B cell (primary cell): ENCODE measurements around the gene ZNF345. TPM values are rescaled to one million over a fixed set of nuclear protein-coding genes. Genes with fewer than 3 reads are reported as not detected.
A peak's percentile ranks its signal among the peaks of the same experiment; 100 is the strongest.

Experiments used
- ATAC-seq: fragments of 200-7000 bp; cut with Tn5 transposase; one replicate; pipeline ENCODE4 v1.10.0; 2021; ENCODE audit warnings: low read depth, mild to moderate bottlenecking, moderate number of reproducible peaks, moderate library complexity
- CTCF ChIA-PET: fragments of 350-600 bp; sonication (Branson Sonifier 250); formaldehyde crosslinking; loops from one replicate; lab custom pipeline; 2021; ENCODE audit warnings: antibody characterized with exemption, inconsistent platforms; lab: Charles Lee
- POLR2A ChIA-PET: fragments of 350-600 bp; sonication (Branson Sonifier 250); formaldehyde crosslinking; loops from one replicate; lab custom pipeline; 2021; ENCODE audit warnings: antibody characterized with exemption; lab: Charles Lee
- DNase-seq: peaks from one replicate; pipeline ENCODE4 v3.0.0; 2013
- H2AFZ ChIP-seq: 2 replicates; pipeline ENCODE4 v1.6.1; 2012; ENCODE audit warnings: mild to moderate bottlenecking, low read depth, low read length; ENCODE audit not compliant: insufficient read depth, poor library complexity, severe bottlenecking
- H3K27ac ChIP-seq, 2 donors: 1 replicate in 1 of 2; 2 replicates in 1 of 2; pipeline ENCODE4 v1.5.1; 2012 to 2013; ENCODE audit warnings: low read length in 2 of 2, mild to moderate bottlenecking in 2 of 2, moderate library complexity in 1 of 2
- H3K27me3 ChIP-seq, 4 experiments: fragments of 200-600 bp in 1 of 4; sonication (generic) in 1 of 4; replicated peaks in 1 of 4; 1 replicate in 2 of 4; 2 replicates in 2 of 4; pipeline versions ENCODE4 v1.6.1 to v1.7.0; 2013 to 2016; ENCODE audit warnings: low read length in 3 of 4, mild to moderate bottlenecking in 2 of 4, mixed read lengths in 1 of 4, moderate library complexity in 1 of 4; ENCODE audit not compliant: insufficient read depth in 4 of 4, control insufficient read depth in 3 of 4; ENCODE audit errors: control extremely low read depth in 1 of 4
- H3K36me3 ChIP-seq, 2 experiments: replicated peaks in 1 of 2; 1 replicate in 1 of 2; 2 replicates in 1 of 2; pipeline versions ENCODE4 v1.6.1 to v1.7.1; 2013; ENCODE audit warnings: low read length in 1 of 2; ENCODE audit not compliant: insufficient read depth in 2 of 2, control insufficient read depth in 1 of 2; ENCODE audit errors: control extremely low read depth in 1 of 2, extremely low read depth in 1 of 2
- H3K4me1 ChIP-seq, 2 donors: fragments of 200-600 bp in 1 of 2; sonication (generic) in 1 of 2; 1 replicate in 1 of 2; 2 replicates in 1 of 2; pipeline versions ENCODE4 v1.5.1 to v1.6.1; 2013 to 2017; ENCODE audit warnings: low read length in 2 of 2; ENCODE audit not compliant: control insufficient read depth in 2 of 2, insufficient read depth in 2 of 2
- H3K4me2 ChIP-seq: replicated peaks from 2 replicates; pipeline ENCODE3; 2012; ENCODE audit warnings: mild to moderate bottlenecking, low read depth, low read length; ENCODE audit not compliant: poor library complexity, severe bottlenecking
- H3K4me3 ChIP-seq, 5 experiments: fragments of 200-600 bp in 1 of 5; sonication (generic) in 1 of 5; 1 replicate in 3 of 5; 2 replicates in 2 of 5; pipeline versions ENCODE4 v1.5.1 to v1.7.0; 2011 to 2016; ENCODE audit warnings: low read length in 4 of 5, mild to moderate bottlenecking in 4 of 5, low read depth in 2 of 5, control low read depth in 1 of 5, moderate library complexity in 1 of 5; ENCODE audit not compliant: insufficient read depth in 1 of 5; ENCODE audit errors: control extremely low read depth in 1 of 5, extremely low read depth in 1 of 5
- H3K79me2 ChIP-seq: fragments of 200-600 bp; sonication (generic); one replicate; pipeline ENCODE4 v1.6.0; 2016; ENCODE audit warnings: low read length; ENCODE audit not compliant: control insufficient read depth, insufficient read depth
- H3K9ac ChIP-seq: fragments of 200-600 bp; sonication (generic); 2 replicates; pipeline ENCODE4 v1.6.1; 2017; ENCODE audit warnings: mild to moderate bottlenecking, low read length, moderate library complexity
- H3K9me3 ChIP-seq, 3 donors: one replicate each; pipeline versions ENCODE4 v1.6.1 to v1.7.1; 2013; ENCODE audit warnings: low read length in 2 of 3; ENCODE audit not compliant: control insufficient read depth in 2 of 3, insufficient read depth in 1 of 3; ENCODE audit errors: control extremely low read depth in 1 of 3
- H4K20me1 ChIP-seq: 2 replicates; pipeline ENCODE4 v1.6.0; 2012; ENCODE audit warnings: mild to moderate bottlenecking, low read length; ENCODE audit not compliant: insufficient read depth, control insufficient read depth, poor library complexity, severe bottlenecking
- H3K27ac Mint-ChIP-seq: one replicate; pipeline ENCODE4 v1.8.0; 2021; ENCODE audit warnings: mixed read lengths
- H3K27me3 Mint-ChIP-seq: one replicate; pipeline ENCODE4 v1.8.0; 2021; ENCODE audit warnings: mixed read lengths
- H3K4me1 Mint-ChIP-seq: one replicate; pipeline ENCODE4 v1.8.0; 2021; ENCODE audit warnings: mixed read lengths
- H3K4me3 Mint-ChIP-seq: one replicate; pipeline ENCODE4 v1.8.0; 2021; ENCODE audit warnings: mixed read lengths
- H3K9me3 Mint-ChIP-seq: one replicate; pipeline ENCODE4 v1.8.0; 2022; ENCODE audit warnings: mixed read lengths; ENCODE audit not compliant: insufficient read depth
- CTCF ChIP-seq: fragments of 200-600 bp; IDR thresholded peaks from one replicate; pipeline ENCODE4 v1.8.0; 2022; ENCODE audit warnings: antibody characterized with exemption, mild to moderate bottlenecking
- EZH2 ChIP-seq: IDR thresholded peaks from 2 replicates; pipeline ENCODE4 v1.6.1; 2012; ENCODE audit warnings: borderline replicate concordance, low read depth, mild to moderate bottlenecking, moderate library complexity, low read length; ENCODE audit not compliant: insufficient read depth, poor library complexity, severe bottlenecking
- WGBS: methylation state at CpG from one replicate; pipeline ENCODE4 v1.1.5; 2013; ENCODE audit warnings: missing lambda C conversion rate; ENCODE audit not compliant: insufficient coverage; 5-methylcytosine and 5-hydroxymethylcytosine counted together
- intact Hi-C: fragments of 100-400 bp; cut with micrococcal nuclease; formaldehyde crosslinking; loops from one replicate; pipeline ENCODE4 v1.10.0; 2022
- polyA plus RNA-seq: library from polyadenylated mRNA; depleted of rRNA; stranded (reverse); fragments of >200 nt; gene quantifications from 2 replicates; pipeline ENCODE4 v1.2.3, GENCODE V29; 2012
- total RNA-seq, 2 donors: library from RNA; stranded (reverse); fragments of 120-200 nt in 1 of 2; gene quantifications; 1 replicate in 1 of 2; 2 replicates in 1 of 2; pipeline versions ENCODE4 v1.2.3 to v1.2.4, GENCODE V29; 2013 to 2022

ZNF345 gene
- total and polyA plus RNA-seq, 2 donors (not counting 1 experiment from before 2014, with no cell fraction given), result 6.2 to 19.5 TPM

GRCh38 chr19:36849701-36850558 is 746 bp upstream of the ZNF345 start:
- CTCF ChIA-PET, result interaction anchor here (0.6 to 3.3 kb wide), 4 partner anchors 9 to 521 kb away, joined by 3 to 23 read pairs (median 3); partner anchors contain the start of genes ZNF527 and ZNF790
- Histone ChIP-seq H3K4me3 (peak overlapping the region; percentile 92 to 100 (median 93)), H3K4me1 (peaks cover 16 to 20% of the 10 kb centered on the region in 2 donors), H3K9ac (peak overlapping the region; percentile 88), H2AFZ (peak overlapping the region; percentile 98), H3K4me2 (peak overlapping the region; percentile 93), H3K27me3 (no peaks in the 10 kb centered on the region), H3K79me2 (peaks cover 70% of the 10 kb centered on the region), H3K36me3 (peaks cover 2 to 12% of the 10 kb centered on the region in 2 experiments), H4K20me1 (no peaks in the 10 kb centered on the region), H3K9me3 (peaks cover 0 to 14% (median 1%) of the 10 kb centered on the region in 3 donors), H3K27ac (peak overlapping the region; percentile 74 to 84)
- intact Hi-C loops, result loop anchor here (1.0 to 2.0 kb wide), 14 partner anchors 12 to 745 kb away; partner anchors contain the start of genes ZFP14, ZFP82, ZNF260 and ZNF383
- peak; percentile 91 for DNase-seq
- POLR2A ChIA-PET, result interaction anchor here (1.0 to 3.1 kb wide), 5 partner anchors 12 to 635 kb away, joined by 3 to 41 read pairs (median 4); partner anchors contain the start of genes ZNF146, ZNF382, ZNF565 and ZNF790
- Mint-ChIP-seq H3K27ac (no peak overlapping the region), H3K9me3 (peaks cover 2% of the 10 kb centered on the region), H3K4me1 (peaks cover 5% of the 10 kb centered on the region), H3K4me3 (no peak overlapping the region), H3K27me3 (no peaks in the 10 kb centered on the region)
- WGBS, result under 1% methylated on average over 36 of the region's 36 CpGs
- no peak for TF ChIP-seq CTCF
- TF ChIP-seq EZH2, result no peak
- peak; percentile 88 for ATAC-seq
